Measurements from ENCODE around the gene FBXO40. TPM values are rescaled to one million over a fixed set of nuclear protein-coding genes. Genes with fewer than 3 reads are reported as not detected.
A peak's percentile ranks its signal among the peaks of the same experiment; 100 is the strongest.
"Not testable (repeated sequence)": the region's sequence is repeated elsewhere in the genome, so short reads cannot be mapped to it uniquely, and the experiment has no call there.

FBXO40 gene
- total and polyA plus RNA-seq, 2 experiments from 2014 or later: 0.03 TPM; not detected in 1

- TF ChIP-seq ETS1 (IDR thresholded peaks at IDR 0.05) (no peak), JUNB (IDR thresholded peaks at IDR 0.05; ENCODE audit: unreplicated experiment) (no peak)
Measured at GRCh38 chr3:121584418-121584817, 8.8 kb upstream of the FBXO40 start (continued).

- H3K9me2 ChIP-seq (ENCODE audit: insufficient read depth); DNase-seq (ENCODE audit: low spot score); H2AFZ ChIP-seq; H3F3A ChIP-seq (replicated peaks; ENCODE audit: low read depth); H3K79me2 ChIP-seq (replicated peaks; ENCODE audit: insufficient read depth); H3K36me3 ChIP-seq (ENCODE audit: insufficient read depth); H3K27me3 ChIP-seq (ENCODE audit: insufficient read depth); H4K20me1 ChIP-seq (replicated peaks; ENCODE audit: insufficient read depth); H3K4me3 ChIP-seq; H3K9me3 Mint-ChIP-seq; H3K4me2 ChIP-seq; H3K36me3 Mint-ChIP-seq (ENCODE audit: low read depth): not testable (repeated sequence)
- 0 out of 2 replicates have a peak, but pooled peaks have one; percentile 53 for TF ChIP-seq ZNF462 (CRISPR knock-in tag; IDR thresholded peaks at IDR 0.05)
- Histone ChIP-seq H3K27ac (ENCODE audit: low read depth) (peak overlapping the region; percentile 87), H3K4me1 (ENCODE audit: insufficient read depth) (peaks cover 47% of the 10 kb centered on the region)
- Mint-ChIP-seq H3K4me3 (peak overlapping the region; percentile 52), H3K4me1 (peaks cover 61% of the 10 kb centered on the region), H3K27me3 (ENCODE audit: insufficient read depth, low read depth, poor library complexity) (peaks cover 14% of the 10 kb centered on the region), H3K27ac (peak overlapping the region; percentile 100)
- ATAC-seq: peak; percentile 19
Measured at GRCh38 chr3:121593806-121594205, 627 bp downstream of the FBXO40 start.

Data from GM23338 (cell line).